CD4-positive, CD25-positive, alpha-beta regulatory T cell (primary cell): ENCODE results near the gene TUBGCP2. TPM values are rescaled to one million over a fixed set of nuclear protein-coding genes. Genes with fewer than 3 reads are reported as not detected.
"Not testable (repeated sequence)": the region's sequence is repeated elsewhere in the genome, so short reads cannot be mapped to it uniquely, and the experiment has no call there.

Experiments used
- ATAC-seq, 2 donors: fragments of 150-1000 bp; cut with Tn5 transposase; one replicate each; pipeline ENCODE4 v1.10.0; 2021; ENCODE audit warnings: low read depth in 2 of 2, moderate number of reproducible peaks in 2 of 2, moderate library complexity in 1 of 2
- DNase-seq, 3 donors: peaks; one replicate each; pipeline versions ENCODE4 v3.0.0 to v3.0.0-alpha.2; 2012 to 2022; ENCODE audit warnings: mixed read lengths in 1 of 3
- H3K27ac ChIP-seq: one replicate; pipeline ENCODE4 v1.7.0; 2013; ENCODE audit warnings: mild to moderate bottlenecking, low read length; ENCODE audit not compliant: insufficient read depth, poor library complexity, severe bottlenecking
- H3K27me3 ChIP-seq: one replicate; pipeline ENCODE4 v1.7.0; 2013; ENCODE audit warnings: low read length; ENCODE audit not compliant: control insufficient read depth, insufficient read depth
- H3K36me3 ChIP-seq: one replicate; pipeline ENCODE4 v1.7.0; 2013; ENCODE audit warnings: mild to moderate bottlenecking, low read length, moderate library complexity; ENCODE audit not compliant: control insufficient read depth, insufficient read depth
- H3K4me1 ChIP-seq: 2 replicates; pipeline ENCODE4 v1.7.0; 2013; ENCODE audit warnings: mild to moderate bottlenecking, low read length; ENCODE audit not compliant: insufficient read depth, control insufficient read depth, poor library complexity, severe bottlenecking
- H3K4me3 ChIP-seq: one replicate; pipeline ENCODE4 v1.7.0; 2013; ENCODE audit warnings: low read depth, mild to moderate bottlenecking, low read length, moderate library complexity
- H3K9me3 ChIP-seq, 2 experiments: 1 replicate in 1 of 2; 2 replicates in 1 of 2; pipeline ENCODE4 v1.7.0; 2013; ENCODE audit warnings: low read length in 2 of 2, mild to moderate bottlenecking in 1 of 2, moderate library complexity in 1 of 2; ENCODE audit not compliant: control insufficient read depth in 2 of 2
- H3K27ac Mint-ChIP-seq, 3 donors: one replicate each; pipeline ENCODE4 v1.8.0; 2020 to 2022; ENCODE audit warnings: mild to moderate bottlenecking in 3 of 3, mixed read lengths in 3 of 3, moderate library complexity in 2 of 3
- H3K27me3 Mint-ChIP-seq: one replicate; pipeline ENCODE4 v1.8.0; 2022; ENCODE audit warnings: mild to moderate bottlenecking, mixed read lengths
- H3K36me3 Mint-ChIP-seq: one replicate; pipeline ENCODE4 v1.8.0; 2020; ENCODE audit warnings: mixed read lengths
- H3K4me1 Mint-ChIP-seq, 4 donors: one replicate each; pipeline ENCODE4 v1.8.0; 2020 to 2022; ENCODE audit warnings: mixed read lengths in 4 of 4, mild to moderate bottlenecking in 1 of 4
- H3K4me3 Mint-ChIP-seq, 4 donors: one replicate each; pipeline ENCODE4 v1.8.0; 2020 to 2022; ENCODE audit warnings: mild to moderate bottlenecking in 4 of 4, mixed read lengths in 4 of 4, moderate library complexity in 3 of 4
- H3K9me3 Mint-ChIP-seq, 7 donors: one replicate each; pipeline ENCODE4 v1.8.0; 2020 to 2022; ENCODE audit warnings: mixed read lengths in 7 of 7, mild to moderate bottlenecking in 3 of 7, moderate library complexity in 2 of 7
- polyA plus RNA-seq, 4 donors: library from polyadenylated mRNA; unstranded; fragments of 300-500 nt; fragmentation: Illumina TruSeq; gene quantifications; one replicate each; pipeline ENCODE4 v1.2.3, GENCODE V29; 2021
- total RNA-seq: library from RNA; stranded (reverse); gene quantifications from one replicate; pipeline ENCODE4 v1.2.3, GENCODE V29; 2022

TUBGCP2 gene
- total and polyA plus RNA-seq, 5 donors from 2014 or later: 23.5 to 73.8 (median 31.7) TPM

DNA sequence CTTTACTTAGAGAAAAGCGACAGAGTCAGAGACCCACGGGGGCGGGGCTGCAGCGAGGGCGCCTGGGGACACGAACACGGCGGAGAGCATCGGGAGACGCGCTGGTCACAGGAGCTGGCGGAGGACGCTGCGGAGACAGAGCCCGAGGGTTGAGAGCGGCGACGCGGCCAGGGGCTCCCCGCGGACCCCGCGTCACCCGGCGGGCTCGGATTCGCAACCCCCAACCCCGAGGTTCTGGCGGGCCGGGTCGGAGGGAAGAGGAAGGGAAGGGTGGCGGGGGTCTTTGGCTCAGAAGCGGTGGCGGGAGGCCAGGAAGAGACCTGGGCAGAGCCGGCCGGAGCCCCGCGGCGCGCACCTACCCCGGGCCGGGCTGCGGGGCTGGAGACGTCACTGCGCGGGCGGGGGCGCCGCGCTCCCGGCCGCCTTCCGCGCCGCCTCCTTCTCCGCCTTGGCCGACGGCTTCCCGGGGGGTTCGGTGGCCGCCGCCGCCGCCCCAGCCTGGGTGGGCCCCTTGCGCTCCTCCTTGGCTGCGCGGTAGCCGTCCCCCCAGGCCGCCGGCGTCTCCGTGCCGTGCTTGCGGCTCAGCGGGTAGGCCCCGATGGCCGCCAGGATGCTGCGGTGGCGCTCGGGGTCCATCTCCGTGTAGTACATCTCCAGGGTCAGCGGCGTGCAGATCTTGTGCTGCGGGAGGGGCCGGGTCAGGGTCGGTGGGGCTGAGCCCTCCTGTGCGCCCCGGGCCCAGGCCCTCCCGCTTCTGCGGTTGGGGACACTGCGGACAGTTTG is 17.0 kb upstream of the TUBGCP2 start:
- DNase-seq (peak in 1 of 3 donors; percentile 15), ATAC-seq (no peak)
- H3K4me3 Mint-ChIP-seq: peak overlapping the region in 3 of 4 donors; percentile 75 to 89 (median 79)
- Histone ChIP-seq H3K9me3 (no peaks in the 10 kb centered on the region), H3K27me3 (peaks cover 2% of the 10 kb centered on the region), H3K36me3 (no peaks in the 10 kb centered on the region), H3K27ac (no peak overlapping the region), H3K4me1 (peaks cover 32% of the 10 kb centered on the region), H3K4me3 (no peak overlapping the region)
- H3K9me3 Mint-ChIP-seq: no peaks in the 10 kb centered on the region
- peaks cover 0 to 20% (median 4%) of the 10 kb centered on the region in 4 donors for H3K4me1 Mint-ChIP-seq
- no peaks in the 10 kb centered on the region for H3K36me3 Mint-ChIP-seq
- H3K27me3 Mint-ChIP-seq: peaks cover 42% of the 10 kb centered on the region
- H3K27ac Mint-ChIP-seq: peak overlapping the region in 1 of 3 donors; percentile 86

DNA sequence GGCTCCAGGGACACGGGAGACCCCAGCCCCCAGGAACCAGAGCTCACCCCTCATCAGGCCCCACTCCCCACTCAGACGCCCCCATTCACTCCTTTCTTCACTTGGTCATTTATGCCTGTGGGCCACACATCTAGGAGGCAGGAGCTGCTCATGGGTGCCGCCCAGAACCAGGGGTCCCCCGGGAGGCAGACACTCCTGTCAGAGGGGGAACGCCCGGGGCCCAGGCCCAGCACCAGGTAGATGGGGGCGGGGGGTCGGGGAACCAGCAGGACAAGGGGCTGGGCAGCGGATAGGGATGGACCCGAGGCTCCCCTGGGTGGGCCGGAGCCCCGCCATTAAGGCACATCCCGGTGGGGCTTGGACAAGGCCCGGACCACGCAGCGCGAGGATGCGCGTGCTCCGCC is 16.2 kb upstream of the TUBGCP2 start:
- H3K27ac ChIP-seq: no peak overlapping the region
- H3K27me3 Mint-ChIP-seq: peaks cover 44% of the 10 kb centered on the region
- H3K36me3 ChIP-seq: no peaks in the 10 kb centered on the region
- peaks cover 2 to 17% (median 5%) of the 10 kb centered on the region in 4 donors for H3K4me1 Mint-ChIP-seq
- H3K27me3 ChIP-seq: peaks cover 2% of the 10 kb centered on the region
- H3K4me3 Mint-ChIP-seq: peak overlapping the region in 1 of 4 donors; percentile 24
- DNase-seq: no peak
- ATAC-seq: no peak
- peaks cover 0 to 5% (median 0%) of the 10 kb centered on the region in 7 donors for H3K9me3 Mint-ChIP-seq
- H3K9me3 ChIP-seq: no peaks in the 10 kb centered on the region
- no peak overlapping the region for H3K4me3 ChIP-seq
- no peaks in the 10 kb centered on the region for H3K36me3 Mint-ChIP-seq
- H3K27ac Mint-ChIP-seq: no peak overlapping the region
- peaks cover 29% of the 10 kb centered on the region for H3K4me1 ChIP-seq

DNA sequence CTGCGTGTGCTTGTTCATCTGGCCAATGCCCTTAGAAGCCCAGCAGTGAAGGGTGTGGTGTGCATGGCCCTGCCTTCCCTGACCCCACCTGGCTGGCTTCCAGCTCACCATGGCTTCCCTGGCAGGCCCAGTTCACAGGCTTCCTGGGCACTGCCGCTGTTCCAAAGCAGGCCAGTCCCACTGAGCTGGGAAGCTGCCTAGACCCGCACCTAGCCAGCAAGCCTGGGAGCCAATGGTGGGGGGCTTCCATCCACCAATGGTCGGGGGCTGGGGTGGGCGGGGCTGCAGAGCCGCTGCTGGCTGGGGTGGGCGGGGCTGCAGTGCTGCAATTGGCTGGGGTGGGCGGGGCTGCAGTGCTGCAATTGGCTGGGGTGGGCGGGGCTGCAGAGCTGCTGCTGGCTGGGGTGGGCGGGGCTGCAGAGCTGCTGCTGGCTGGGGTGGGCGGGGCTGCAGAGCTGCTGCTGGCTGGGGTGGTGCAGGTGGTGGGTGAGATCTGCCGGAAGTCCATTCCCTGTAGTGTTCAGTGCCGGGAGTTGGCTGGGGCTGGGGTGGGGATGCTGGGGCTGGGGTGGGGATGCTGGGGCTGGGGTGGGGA is 15.6 kb upstream of the TUBGCP2 start:
- no peaks in the 10 kb centered on the region for H3K36me3 Mint-ChIP-seq
- peaks cover 39% of the 10 kb centered on the region for H3K27me3 Mint-ChIP-seq
- Histone ChIP-seq H3K27ac (no peak overlapping the region), H3K4me1 (peaks cover 24% of the 10 kb centered on the region), H3K27me3 (peaks cover 2% of the 10 kb centered on the region), H3K36me3 (no peaks in the 10 kb centered on the region), H3K9me3 (no peaks in the 10 kb centered on the region), H3K4me3 (no peak overlapping the region)
- H3K27ac Mint-ChIP-seq: no peak overlapping the region
- H3K4me1 Mint-ChIP-seq: peaks cover 2 to 16% (median 4%) of the 10 kb centered on the region in 4 donors
- H3K9me3 Mint-ChIP-seq: peaks cover 0 to 5% (median 0%) of the 10 kb centered on the region in 7 donors
- DNase-seq (peak; percentile 48 to 53 (median 51)), ATAC-seq (peak; percentile 62 to 66)
- H3K4me3 Mint-ChIP-seq: no peak overlapping the region

DNA sequence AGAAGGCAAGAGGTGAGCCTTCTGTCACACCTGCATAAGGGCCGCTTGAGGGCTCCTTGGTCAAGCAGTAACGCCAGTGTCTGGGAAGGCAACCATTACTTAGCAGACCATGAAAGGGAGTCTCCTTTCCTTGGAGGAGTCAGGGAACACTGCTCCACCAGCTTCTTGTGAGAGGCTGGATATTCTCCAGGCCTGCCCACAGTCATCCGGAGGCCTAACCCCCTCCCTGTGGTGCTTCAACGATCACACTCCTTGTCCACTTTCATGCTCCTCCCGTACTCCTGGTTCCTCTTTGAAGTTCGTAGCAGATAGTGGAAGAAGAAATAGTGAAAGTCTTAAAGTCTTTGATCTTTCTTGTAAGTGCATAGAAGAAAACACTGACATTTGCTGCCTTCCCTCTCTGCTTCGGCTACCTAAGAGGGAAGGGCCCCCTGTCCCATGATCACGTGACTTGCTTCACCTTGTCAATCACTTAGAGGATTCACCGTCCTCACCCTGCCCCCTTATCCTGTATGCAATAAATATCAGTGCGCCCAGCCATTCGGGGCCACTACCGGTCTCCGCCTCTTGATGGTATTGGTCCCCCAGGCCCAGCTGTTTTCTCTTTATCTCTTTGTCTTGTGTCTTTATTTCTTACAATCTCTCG is 13.5 kb upstream of the TUBGCP2 start:
- H3K36me3 Mint-ChIP-seq, H3K9me3 ChIP-seq, H3K36me3 ChIP-seq, ATAC-seq, H3K27me3 ChIP-seq, H3K9me3 Mint-ChIP-seq, H3K27ac ChIP-seq, H3K27ac Mint-ChIP-seq, H3K4me3 ChIP-seq, DNase-seq, H3K4me3 Mint-ChIP-seq: not testable (repeated sequence)
- Mint-ChIP-seq H3K4me1 (peaks cover 4 to 25% (median 6%) of the 10 kb centered on the region in 4 donors), H3K27me3 (peaks cover 34% of the 10 kb centered on the region)
- peaks cover 31% of the 10 kb centered on the region for H3K4me1 ChIP-seq

DNA sequence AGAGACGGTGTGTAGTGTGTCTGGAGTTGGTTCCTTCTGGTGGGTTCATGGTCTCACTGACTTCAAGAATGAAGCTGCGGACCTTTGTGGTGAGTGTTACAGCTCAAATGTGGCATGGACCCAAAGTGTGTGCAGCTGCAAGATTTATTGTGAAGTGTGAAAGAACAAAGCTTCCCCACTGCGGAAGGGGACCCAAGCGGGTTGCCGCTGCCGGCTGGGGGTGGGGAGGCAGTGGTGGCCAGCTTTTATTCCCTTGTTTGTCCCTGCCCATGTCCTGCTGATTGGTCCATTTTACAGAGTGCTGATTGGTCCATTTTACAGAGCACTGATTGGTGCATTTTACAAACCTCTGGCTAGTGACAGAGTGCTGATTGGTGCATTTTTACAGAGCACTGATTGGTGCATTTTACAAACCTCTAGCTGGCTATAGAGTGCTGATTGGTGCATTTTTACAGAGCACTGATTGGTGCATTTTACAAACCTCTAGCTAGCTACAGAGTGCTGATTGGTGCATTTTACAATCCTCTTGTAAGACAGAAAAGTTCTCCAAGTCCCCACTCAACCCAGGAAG is 12.3 kb upstream of the TUBGCP2 start:
- not testable (repeated sequence) for DNase-seq, H3K36me3 ChIP-seq, H3K36me3 Mint-ChIP-seq, H3K4me3 ChIP-seq, H3K9me3 ChIP-seq, H3K27me3 ChIP-seq, H3K27ac ChIP-seq, H3K27ac Mint-ChIP-seq, H3K9me3 Mint-ChIP-seq, ATAC-seq
- Mint-ChIP-seq H3K4me3 (peak overlapping the region in 1 of 4 donors; percentile 10), H3K27me3 (peaks cover 25% of the 10 kb centered on the region), H3K4me1 (peaks cover 4 to 19% (median 6%) of the 10 kb centered on the region in 4 donors)
- H3K4me1 ChIP-seq: peaks cover 22% of the 10 kb centered on the region

DNA sequence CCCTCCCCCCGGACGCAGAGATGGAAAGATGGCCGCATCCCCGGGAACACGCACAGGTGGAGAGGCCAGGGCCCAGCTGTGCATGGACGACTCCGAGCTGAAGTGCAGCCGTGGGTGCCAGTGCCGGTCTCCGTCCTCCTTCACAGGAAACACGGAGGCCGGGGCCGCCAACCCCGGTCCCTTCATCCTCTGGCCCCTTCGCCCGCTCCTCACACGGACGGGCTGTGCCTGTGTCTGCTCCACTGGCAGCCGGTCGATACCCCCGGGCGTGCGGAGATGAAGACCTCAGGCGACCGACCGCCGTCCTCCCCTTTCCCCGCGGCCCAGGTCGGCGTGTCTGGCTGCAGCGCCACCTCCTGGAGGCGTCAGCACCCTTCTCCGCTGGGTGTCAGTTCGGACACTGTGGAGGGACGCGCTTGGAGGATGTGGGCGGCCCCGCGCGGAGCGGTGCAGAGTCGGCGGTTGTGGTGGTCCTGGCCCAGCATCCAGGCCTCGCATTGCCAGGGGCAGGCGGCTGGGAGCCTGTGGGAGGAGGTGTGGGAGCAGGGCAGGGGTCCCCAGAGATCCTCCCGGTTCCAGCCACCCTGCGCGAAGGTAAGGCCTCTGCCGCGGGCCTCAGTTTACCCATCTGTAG is 9.9 kb upstream of the TUBGCP2 start:
- Histone ChIP-seq H3K4me3 (no peak overlapping the region), H3K27ac (no peak overlapping the region), H3K27me3 (no peaks in the 10 kb centered on the region), H3K4me1 (peaks cover 7% of the 10 kb centered on the region), H3K36me3 (no peaks in the 10 kb centered on the region), H3K9me3 (no peaks in the 10 kb centered on the region)
- Mint-ChIP-seq H3K36me3 (no peaks in the 10 kb centered on the region), H3K27ac (no peak overlapping the region), H3K4me3 (peak overlapping the region; percentile 41 to 80 (median 56)), H3K9me3 (peaks cover 0 to 5% (median 0%) of the 10 kb centered on the region in 7 donors), H3K4me1 (peaks cover 4 to 19% (median 6%) of the 10 kb centered on the region in 4 donors), H3K27me3 (peaks cover 17% of the 10 kb centered on the region)
- DNase-seq: peak; percentile 51 to 63 (median 55)
- peak; percentile 76 to 86 for ATAC-seq

DNA sequence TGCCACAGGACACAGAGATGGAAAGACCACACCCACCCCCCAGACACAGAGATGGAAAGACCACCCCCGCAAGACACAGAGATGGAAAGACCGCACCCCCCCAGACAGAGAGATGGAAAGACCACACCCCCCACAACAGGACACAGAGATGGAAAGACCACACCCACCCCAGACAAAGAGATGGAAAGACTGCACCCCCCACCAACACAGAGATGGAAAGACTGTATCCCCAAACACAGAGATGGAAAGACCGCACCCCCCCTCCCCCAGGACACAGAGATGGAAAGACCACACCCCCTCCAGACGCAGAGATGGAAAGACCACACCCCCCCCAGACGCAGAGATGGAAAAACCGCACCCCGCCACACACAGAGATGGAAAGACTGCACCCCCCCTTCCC is 8.1 kb upstream of the TUBGCP2 start:
- Histone ChIP-seq H3K27me3 (no peaks in the 10 kb centered on the region), H3K27ac (no peak overlapping the region), H3K4me1 (peaks cover 7% of the 10 kb centered on the region), H3K9me3 (no peaks in the 10 kb centered on the region), H3K36me3 (peaks cover 9% of the 10 kb centered on the region), H3K4me3 (no peak overlapping the region)
- no peak overlapping the region for H3K27ac Mint-ChIP-seq
- no peak for DNase-seq
- H3K27me3 Mint-ChIP-seq: peaks cover 11% of the 10 kb centered on the region
- peaks cover 0 to 5% (median 0%) of the 10 kb centered on the region in 7 donors for H3K9me3 Mint-ChIP-seq
- no peak for ATAC-seq
- peaks cover 4 to 19% (median 6%) of the 10 kb centered on the region in 4 donors for H3K4me1 Mint-ChIP-seq
- peaks cover 6% of the 10 kb centered on the region for H3K36me3 Mint-ChIP-seq
- no peak overlapping the region for H3K4me3 Mint-ChIP-seq
